ENCODE data around the gene PTPN22. TPM values are rescaled to one million over a fixed set of nuclear protein-coding genes. Genes with fewer than 3 reads are reported as not detected.

PTPN22 gene
- total and polyA plus RNA-seq, 7 donors, result 0.71 to 4.4 (median 1.8) TPM

DNA sequence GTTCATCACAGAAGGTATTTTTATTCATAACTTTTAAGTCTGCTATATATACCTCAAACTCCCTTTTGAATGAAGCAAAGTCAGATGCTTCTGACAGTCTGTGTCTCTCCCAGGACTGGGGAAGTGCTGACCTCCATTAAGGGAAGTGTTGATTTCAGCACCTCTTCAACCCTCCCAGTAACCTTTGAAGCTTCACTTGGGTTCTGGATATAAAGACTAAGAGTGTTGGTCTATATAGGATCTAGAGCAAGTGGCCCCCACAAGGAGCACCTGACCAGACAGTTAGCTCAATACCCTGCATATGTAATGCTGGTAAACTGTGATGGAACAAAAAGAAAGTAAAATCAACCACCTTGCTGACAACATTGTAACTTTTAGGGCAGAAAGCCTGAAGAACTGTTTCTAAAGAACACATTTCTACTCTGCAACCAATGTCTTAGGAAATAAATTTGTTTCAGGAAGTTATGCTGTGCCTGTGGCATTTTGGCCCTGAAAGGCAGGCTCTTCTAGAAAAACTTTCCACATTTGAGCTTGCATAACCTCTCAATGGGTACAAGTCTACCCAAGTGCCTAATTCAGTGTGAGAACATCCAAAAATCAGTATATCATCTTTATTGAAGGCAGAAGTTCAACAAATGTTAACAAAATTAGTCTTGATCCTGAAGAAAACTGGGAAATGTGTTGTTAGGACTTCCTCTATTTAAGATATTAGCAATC lies 865 bp upstream of the PTPN22 start:
- DNase-seq, result no peak
- H3K27ac ChIP-seq, result peak overlapping the region in 2 of 4 donors; percentile 9 to 59
- H3K9me3 ChIP-seq, result no peaks in the 10 kb centered on the region
- intact Hi-C loops (cut with DNase I), result no loop called here
- H3K27me3 ChIP-seq, result no peaks in the 10 kb centered on the region
- H3K4me3 ChIP-seq, result no peak overlapping the region
- no peaks in the 10 kb centered on the region for H3K36me3 ChIP-seq
- H3K4me1 ChIP-seq, result no peaks in the 10 kb centered on the region
- TF ChIP-seq EP300 (IDR thresholded peaks at IDR 0.05), result no peak
- no peak for TF ChIP-seq POLR2A (IDR thresholded peaks at IDR 0.05)
- TF ChIP-seq POLR2AphosphoS5 (IDR thresholded peaks at IDR 0.05), result no peak

DNA sequence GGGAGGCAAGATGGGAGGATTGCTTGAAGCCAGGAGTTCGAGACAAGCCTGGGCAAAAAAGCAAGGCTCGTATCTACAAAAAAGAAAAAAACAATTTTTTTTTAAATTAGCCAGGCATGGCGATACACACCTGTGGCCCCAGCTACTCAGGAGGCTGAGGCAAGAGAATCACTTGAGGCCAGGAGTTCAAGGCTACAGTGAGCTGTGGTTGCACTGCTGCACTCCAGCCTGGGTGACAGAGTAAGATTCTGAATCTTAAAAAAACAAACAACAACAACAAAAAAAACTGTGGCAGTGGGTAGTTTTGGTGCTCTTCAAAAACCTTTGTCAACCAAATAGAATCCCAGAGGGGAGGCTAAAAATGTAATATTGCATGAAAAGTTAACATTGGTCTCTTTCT lies 734 bp downstream of the PTPN22 start:
- no peaks in the 10 kb centered on the region for H3K4me1 ChIP-seq
- no peaks in the 10 kb centered on the region for H3K36me3 ChIP-seq
- no peak overlapping the region for H3K4me3 ChIP-seq
- WGBS, 2 donors, result 72 to 86% methylated on average over 3 of the region's 3 CpGs
- no peak overlapping the region for H3K27ac ChIP-seq
- no peaks in the 10 kb centered on the region for H3K27me3 ChIP-seq
- TF ChIP-seq POLR2A (IDR thresholded peaks at IDR 0.05) (no peak), POLR2AphosphoS5 (IDR thresholded peaks at IDR 0.05) (no peak), EP300 (IDR thresholded peaks at IDR 0.05) (no peak)
- TF ChIP-seq, protein P1, sequence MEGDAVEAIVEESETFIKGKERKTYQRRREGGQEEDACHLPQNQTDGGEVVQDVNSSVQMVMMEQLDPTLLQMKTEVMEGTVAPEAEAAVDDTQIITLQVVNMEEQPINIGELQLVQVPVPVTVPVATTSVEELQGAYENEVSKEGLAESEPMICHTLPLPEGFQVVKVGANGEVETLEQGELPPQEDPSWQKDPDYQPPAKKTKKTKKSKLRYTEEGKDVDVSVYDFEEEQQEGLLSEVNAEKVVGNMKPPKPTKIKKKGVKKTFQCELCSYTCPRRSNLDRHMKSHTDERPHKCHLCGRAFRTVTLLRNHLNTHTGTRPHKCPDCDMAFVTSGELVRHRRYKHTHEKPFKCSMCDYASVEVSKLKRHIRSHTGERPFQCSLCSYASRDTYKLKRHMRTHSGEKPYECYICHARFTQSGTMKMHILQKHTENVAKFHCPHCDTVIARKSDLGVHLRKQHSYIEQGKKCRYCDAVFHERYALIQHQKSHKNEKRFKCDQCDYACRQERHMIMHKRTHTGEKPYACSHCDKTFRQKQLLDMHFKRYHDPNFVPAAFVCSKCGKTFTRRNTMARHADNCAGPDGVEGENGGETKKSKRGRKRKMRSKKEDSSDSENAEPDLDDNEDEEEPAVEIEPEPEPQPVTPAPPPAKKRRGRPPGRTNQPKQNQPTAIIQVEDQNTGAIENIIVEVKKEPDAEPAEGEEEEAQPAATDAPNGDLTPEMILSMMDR (IDR thresholded peaks at IDR 0.05), result no peak
- no peaks in the 10 kb centered on the region for H3K9me3 ChIP-seq
- no peak for DNase-seq
- intact Hi-C loops (cut with DNase I), result no loop called here

DNA sequence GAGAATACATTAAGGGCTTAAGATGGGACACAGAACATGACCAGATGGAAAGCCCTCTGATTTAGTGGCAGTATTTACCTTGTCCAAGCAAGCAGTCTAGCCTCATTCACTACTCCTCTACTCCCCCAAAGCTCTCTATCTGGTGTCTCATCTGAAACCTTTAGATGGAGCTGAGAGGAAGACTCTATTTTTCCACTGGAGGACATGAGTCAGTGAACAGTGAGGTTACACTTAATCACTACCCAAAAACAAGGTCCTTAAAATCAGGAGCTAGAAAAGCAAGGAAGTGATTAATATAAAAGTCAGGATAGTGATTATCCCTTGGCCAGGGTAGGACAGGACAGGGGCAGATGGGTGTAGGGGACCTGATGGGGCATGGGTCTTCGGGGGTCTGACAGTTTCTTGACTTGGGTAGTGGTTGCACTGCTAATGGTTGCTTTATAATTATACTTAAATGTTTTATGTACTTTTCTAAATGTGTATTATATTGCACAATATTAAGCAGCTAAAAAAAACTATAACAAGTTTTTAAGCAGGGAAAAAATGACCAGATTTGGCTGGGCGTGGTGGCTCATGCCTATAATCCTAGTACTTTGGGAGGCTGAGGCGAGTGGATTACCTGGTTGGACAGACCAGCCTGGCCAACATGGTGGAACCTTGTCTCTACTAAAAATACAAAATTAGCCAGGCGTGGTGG lies 3.0 kb downstream of the PTPN22 start:
- intact Hi-C loops (cut with DNase I), result no loop called here
- no peaks in the 10 kb centered on the region for H3K27me3 ChIP-seq
- H3K4me3 ChIP-seq, result no peak overlapping the region
- H3K4me1 ChIP-seq, result no peaks in the 10 kb centered on the region
- no peak for DNase-seq
- H3K36me3 ChIP-seq, result no peaks in the 10 kb centered on the region
- H3K27ac ChIP-seq, result no peak overlapping the region
- TF ChIP-seq, protein P1 (IDR thresholded peaks at IDR 0.05), result no peak
- TF ChIP-seq POLR2A (IDR thresholded peaks at IDR 0.05) (no peak), POLR2AphosphoS5 (IDR thresholded peaks at IDR 0.05) (no peak), EP300 (IDR thresholded peaks at IDR 0.05) (no peak)
- no peaks in the 10 kb centered on the region for H3K9me3 ChIP-seq
- 96 to 97% methylated on average over 4 of the region's 4 CpGs for WGBS, 2 donors

DNA sequence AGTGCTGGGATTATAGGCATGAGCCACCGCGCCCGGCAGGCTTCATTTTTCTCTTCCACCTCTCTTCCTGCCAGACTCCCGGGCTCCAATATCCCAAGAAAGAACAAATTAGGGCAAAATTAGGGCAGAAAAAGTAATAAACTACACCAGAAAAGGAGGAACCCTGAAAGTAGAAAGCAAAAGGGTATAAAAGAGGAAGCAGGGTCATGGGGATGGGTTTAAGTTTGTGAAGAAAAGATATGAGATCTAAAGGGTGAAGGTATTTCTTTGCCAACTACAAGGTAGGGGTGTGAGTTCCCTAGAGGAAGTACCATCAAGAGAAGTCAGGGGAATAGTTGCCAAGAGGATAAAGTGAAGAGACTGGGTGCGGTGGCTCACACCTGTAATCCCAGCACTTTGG lies 9.9 kb downstream of the PTPN22 start:
- intact Hi-C loops (cut with DNase I), result no loop called here
- DNase-seq, result no peak
- no peak overlapping the region for H3K4me3 ChIP-seq
- no peaks in the 10 kb centered on the region for H3K36me3 ChIP-seq
- no peak for TF ChIP-seq POLR2A (IDR thresholded peaks at IDR 0.05)
- no peak for TF ChIP-seq POLR2AphosphoS5 (IDR thresholded peaks at IDR 0.05)
- TF ChIP-seq EP300 (IDR thresholded peaks at IDR 0.05), result no peak
- TF ChIP-seq, protein P1 (IDR thresholded peaks at IDR 0.05), result no peak
- H3K27me3 ChIP-seq, result no peaks in the 10 kb centered on the region
- no peak overlapping the region for H3K27ac ChIP-seq
- no peaks in the 10 kb centered on the region for H3K9me3 ChIP-seq
- no peaks in the 10 kb centered on the region for H3K4me1 ChIP-seq
- WGBS, 2 donors, result 90 to 94% methylated on average over 5 of the region's 5 CpGs

DNA sequence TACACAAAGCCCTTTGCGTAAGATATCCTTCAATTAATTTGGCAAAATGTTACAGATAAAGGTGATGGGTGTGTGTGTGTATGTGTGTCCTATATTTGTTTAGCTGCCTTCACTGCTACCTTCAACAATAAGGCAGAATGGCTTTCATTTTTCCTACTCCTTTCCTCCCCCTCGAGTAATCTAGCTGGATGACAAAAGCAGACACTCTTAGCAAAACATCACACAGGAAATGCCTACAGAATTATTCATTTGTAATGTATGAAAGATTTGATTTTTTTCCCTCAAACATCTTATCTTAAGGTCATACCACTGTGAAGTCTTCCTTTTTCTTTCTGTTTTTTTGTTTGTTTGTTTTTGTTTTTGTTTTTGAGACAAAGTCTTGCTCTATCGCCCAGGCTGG lies 10.6 kb downstream of the PTPN22 start:
- DNase-seq, result no peak
- intact Hi-C loops (cut with DNase I), result no loop called here
- WGBS, 2 donors, result 66 to 70% methylated on average over 3 of the region's 3 CpGs
- H3K4me3 ChIP-seq, result no peak overlapping the region
- no peaks in the 10 kb centered on the region for H3K9me3 ChIP-seq
- no peak overlapping the region for H3K27ac ChIP-seq
- H3K36me3 ChIP-seq, result no peaks in the 10 kb centered on the region
- TF ChIP-seq POLR2AphosphoS5 (IDR thresholded peaks at IDR 0.05) (no peak), EP300 (IDR thresholded peaks at IDR 0.05) (no peak), POLR2A (IDR thresholded peaks at IDR 0.05) (no peak)
- TF ChIP-seq, protein P1 (IDR thresholded peaks at IDR 0.05), result no peak
- no peaks in the 10 kb centered on the region for H3K4me1 ChIP-seq
- H3K27me3 ChIP-seq, result no peaks in the 10 kb centered on the region

All from sigmoid colon (tissue), 7 donors.